GM19397 (cell line): ENCODE data around the gene ADIPOR2.
A peak's percentile ranks its signal among the peaks of the same experiment; 100 is the strongest.

Experiments used
- ATAC-seq: cut with Tn5 transposase; IDR thresholded peaks from one replicate; pipeline ENCODE4 v1.9.1; 2021; ENCODE audit warnings: mild to moderate bottlenecking, moderate library complexity; ENCODE audit not compliant: unreplicated experiment

ADIPOR2 gene

DNA sequence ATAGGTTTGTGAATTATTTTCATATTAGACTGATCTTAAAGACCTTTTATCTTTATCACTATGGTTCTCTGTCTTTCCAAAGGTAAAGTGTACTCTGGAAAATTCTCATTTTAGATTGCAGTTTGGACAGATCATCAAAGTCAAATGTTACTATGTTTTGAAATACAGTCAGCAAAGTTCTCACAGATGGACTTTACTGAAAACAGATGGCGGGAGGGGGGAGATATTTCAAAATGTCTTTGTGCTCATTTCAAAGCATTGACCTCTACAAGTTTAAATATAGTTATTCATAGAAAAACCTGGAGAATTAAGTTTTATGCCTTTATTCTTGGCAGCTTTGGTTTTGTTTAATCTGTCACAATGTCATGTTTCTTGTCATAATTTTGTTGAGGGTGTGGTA, 77.7 kb downstream of the ADIPOR2 start:
- no peak for ATAC-seq

DNA sequence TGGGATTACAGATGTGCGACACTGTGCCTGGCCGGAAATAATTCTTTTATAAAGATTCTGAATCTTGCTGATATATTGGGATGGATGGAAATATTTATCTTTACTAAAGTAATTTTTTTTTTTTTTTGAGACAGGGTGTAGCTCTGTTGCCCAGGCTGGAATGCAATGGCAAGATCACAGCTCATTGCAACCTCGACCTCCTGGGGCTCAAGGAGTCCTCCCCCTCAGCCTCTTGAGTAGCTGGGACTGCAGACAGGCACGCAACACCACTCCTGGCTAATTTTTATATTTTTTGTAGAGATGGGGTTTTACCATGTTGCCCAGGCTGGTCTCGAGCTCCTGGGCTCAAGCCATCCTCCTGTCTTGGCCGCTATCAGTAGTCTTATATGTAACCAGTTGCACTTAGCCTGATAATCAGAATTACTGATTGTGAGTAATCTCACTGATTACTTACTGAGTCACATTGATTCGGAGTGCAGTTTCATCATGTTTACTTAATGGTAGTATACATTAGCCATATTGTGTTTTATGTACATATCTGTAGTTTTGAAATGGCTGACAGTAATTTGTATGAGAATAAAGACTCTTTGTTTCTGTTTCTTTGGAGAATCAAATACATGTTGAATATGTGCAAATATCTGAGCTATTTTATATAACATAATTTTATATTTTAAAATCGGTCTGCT, 79.1 kb downstream of the ADIPOR2 start:
- no peak for ATAC-seq

DNA sequence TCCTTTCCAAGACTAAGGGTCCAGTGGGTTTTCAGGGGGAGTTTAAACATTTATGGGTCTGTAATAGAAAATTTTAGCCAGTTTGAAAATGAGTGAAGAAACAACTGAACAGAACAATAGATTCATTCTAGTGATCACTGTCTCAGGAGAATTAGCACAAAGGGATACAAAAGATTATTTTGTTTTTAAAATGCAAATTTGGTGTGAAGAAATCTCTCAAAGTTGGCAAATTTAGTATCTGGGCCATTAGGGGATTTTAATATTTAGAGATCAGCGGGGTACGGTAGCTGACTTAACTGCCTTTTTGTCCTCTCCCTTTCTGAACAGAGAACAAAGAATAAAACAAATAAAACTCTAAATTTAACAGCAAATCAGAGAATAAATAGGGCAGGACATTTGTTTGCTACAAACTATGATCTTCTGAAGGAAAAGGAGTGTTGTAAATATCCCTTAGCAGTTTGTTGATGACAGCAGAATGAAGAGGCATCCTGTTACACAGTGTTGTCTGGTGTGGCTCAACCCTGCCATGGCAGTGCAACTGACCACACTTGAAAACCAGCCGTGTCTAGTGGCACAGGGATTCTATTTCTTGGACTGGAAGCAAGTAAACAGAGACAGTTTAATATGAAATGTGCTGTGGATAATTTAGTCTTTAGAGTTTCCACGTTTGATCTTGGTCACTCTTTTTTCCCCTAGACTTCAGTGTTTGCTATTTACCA, 83.2 kb downstream of the ADIPOR2 start:
- no peak for ATAC-seq

DNA sequence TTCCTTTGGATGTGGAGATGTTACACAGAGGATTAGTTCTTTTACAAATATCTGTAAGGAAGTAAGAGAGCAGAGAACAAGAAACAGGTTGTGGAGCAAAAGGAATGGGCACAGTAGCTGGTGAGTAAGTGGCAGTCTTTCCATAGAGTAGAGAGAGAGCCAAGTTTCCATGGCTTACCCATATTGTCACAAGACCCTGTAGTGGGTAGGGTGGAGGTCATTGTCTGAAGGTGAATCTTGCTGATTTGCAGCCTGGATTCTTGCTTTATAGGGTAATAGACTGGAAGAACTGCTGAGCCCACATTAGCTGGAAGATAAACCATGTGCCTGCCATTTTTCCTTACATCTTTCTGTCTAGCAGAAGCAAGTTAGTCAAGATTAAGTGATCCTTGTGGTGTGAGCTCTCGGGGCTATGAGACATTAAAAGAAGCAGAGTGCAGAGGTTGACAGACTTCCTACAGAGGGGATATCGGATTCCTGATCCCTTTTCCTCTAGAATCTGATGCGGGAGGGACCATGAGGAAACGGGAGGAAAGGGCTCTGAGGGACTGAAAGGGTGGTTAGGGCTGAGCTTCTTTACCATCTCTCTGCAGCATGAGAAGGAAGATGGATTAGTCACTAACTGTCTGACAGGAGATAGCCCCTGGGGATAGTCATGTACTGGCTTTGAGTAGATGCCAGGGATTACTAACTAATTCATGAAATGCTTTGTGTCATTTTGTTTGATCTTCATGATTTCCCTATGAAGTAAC, 85.5 kb downstream of the ADIPOR2 start:
- no peak for ATAC-seq

DNA sequence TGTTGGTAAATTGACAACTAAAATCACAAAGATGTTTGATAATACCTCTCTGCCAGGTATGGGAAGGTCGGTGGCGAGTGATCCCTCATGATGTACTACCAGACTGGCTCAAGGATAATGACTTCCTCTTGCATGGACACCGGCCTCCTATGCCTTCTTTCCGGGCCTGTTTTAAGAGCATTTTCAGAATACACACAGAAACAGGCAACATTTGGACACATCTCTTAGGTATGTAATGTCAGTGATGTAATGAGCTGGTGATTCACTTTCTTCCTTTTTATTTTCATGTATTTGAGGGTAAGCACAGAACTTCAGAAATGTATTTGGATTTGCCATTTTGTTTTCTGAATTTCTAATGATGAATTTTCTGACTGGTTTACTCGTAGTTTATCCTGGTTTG, 86.9 kb downstream of the ADIPOR2 start:
- ATAC-seq: no peak

DNA sequence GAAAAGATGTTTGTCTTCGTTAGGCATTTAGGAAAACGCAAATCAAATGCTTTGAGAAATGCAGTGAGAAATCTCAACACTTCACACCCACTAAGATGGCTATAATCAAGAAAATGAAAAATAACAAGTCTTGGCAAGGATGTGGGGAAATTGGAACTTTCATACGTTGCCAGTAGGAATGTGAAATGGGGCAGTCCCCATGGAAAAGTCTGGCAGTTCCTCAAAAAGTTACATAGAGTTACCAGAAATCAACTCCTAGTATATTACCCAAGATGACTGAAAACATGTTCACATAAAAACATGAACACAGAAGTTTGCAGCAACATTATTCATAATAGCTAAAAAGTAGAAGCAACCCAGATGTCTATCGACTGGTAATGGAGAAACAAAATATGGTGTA, 88.0 kb downstream of the ADIPOR2 start:
- no peak for ATAC-seq

DNA sequence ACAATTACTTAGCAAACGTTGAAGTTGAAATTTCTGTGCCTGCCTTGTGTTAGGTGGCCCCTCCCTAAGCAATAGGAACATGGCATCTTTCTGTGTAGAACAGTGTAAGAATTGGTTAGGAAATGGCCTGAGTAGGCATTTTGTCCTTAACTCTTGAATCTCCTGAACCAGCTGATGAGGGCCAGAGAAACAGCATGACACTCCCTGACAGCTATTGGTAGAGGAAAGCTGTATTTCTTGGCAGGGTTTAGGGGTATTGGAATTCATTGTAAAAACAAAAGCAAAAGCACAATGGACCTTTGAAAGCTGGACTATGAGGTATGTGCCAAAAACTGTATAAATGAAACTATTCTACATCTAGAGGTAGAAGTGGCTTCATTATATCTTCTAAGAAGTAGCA, 88.9 kb downstream of the ADIPOR2 start:
- ATAC-seq: no peak

DNA sequence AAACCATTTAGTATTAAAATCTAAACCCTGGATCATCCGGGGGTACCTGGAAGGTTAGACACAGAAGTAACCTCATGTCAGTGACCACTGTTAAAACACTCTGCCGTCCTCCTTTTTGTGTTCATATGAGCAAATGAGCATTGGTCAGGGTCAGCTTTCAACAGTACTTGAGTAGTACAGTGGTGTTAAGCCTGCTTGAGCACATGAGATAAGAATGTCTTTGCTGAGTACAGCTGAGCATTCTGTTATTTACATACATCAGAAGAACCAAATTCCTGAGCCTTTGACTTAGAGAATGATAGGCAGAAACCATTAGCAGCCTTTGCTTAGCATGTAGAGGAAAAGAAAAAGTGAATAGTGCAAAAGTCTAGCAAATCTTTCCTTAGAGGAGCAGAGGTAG, 90.9 kb downstream of the ADIPOR2 start:
- ATAC-seq: no peak

DNA sequence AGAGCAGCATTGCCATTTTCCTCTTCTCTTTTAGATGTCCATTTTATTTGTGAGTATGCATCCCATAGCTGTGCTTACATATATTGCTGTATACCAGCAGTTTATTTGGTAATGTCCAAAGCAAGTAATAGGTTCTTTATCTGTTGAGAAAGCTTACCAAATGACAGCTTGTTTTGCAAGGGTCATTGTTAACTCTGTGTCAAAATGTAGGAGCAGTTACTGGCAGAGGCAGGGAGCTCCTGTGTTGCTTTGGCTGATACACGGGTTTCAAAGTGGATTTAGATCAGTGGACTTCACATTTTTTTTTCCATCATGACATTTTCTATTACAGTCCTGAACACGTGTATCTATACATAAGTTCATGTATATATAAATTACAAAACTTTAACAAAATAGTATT, 91.3 kb downstream of the ADIPOR2 start:
- no peak for ATAC-seq

DNA sequence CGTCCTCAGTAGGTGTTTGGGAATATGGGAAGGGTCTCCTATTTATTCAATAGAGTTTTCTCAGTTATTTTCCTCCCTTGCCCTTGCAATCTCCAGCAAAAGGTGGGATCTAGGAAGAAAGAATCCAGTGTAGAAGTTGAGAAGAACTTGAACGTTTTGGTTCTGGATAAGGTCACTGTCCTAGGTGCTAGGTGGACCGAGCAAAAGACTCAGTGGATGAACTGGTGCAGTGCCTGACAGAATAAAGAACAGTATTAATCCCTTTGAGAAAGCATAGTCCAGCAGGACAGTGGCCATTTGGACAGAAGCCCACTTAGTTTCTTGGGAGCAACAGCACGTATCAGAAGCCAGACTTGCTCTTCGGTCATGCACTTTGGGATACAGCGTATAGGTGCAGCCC, 96.8 kb downstream of the ADIPOR2 start:
- no peak for ATAC-seq

DNA sequence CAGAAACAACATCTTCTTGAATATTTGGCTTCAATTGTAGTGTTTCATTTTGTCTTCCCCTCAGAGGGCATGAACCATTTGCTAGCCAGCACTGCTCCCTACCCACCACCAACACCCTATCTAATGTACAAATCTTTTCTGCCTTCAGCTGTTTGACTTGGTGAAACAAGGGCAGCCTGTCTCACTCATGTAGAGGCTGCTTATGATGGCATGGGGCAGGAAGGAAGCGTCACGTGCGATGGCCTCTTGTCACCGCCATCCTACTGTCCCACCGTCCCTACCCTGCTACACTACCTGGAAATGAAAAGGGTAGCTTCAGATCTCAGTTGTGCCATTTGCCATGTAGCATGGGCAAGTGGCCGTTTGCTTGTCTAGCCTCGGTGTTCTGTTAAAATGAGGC, 99.6 kb downstream of the ADIPOR2 start:
- ATAC-seq: no peak

DNA sequence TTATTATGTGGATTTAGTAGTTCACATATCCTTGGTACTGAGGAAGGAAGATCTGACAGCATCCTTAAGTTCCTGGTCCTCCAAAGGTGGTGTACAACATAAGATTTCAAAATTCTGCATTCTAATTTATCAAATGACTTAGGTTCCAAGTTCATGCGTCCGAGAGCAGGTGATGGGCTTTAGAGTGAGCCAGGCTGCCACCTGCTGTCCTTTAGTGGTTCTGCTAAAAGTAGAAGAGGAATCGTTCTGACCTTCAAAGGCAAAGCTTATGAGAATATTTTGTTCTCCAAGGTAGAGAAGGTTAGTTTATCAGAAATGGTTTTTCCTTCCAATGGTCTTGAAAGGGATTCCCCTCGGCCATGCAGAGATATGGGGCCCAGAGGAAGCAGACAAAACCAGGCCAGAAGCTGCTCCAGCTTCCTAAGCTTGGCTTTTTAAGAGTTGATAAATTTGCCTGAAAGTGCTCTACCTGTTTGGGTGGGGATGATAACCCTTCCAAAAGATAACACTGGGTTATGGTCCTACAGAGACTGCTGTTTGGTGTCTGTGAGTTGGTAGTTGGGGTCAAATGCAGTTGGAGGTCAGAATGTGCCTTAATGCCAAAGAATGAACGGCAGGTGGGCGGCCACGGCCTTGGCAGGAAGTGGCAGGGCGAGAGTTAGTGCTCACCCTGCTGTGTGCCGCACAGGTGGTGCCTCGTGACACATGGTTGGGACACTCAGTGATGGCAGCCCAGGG, 100.4 kb downstream of the ADIPOR2 start:
- no peak for ATAC-seq

DNA sequence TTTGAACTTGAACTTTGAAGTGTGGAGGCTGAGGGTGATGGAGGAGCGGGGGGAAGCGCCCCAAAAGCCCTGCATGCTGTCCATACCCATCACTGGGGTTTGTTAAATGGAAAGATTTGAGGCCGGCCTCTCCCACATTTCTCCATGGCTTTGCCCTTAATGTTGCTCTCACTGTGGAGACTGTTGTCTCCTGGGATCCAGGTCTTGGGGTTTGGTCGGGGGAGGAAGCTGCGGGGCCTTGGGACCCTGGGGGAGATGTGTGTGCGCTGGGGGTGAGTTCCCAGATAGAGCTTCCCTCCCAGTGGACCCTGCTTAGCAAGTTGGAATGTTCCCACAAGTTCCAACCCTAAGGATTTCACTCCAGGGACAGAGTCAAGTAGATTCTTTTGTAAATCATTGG, 101.5 kb downstream of the ADIPOR2 start:
- ATAC-seq: no peak

DNA sequence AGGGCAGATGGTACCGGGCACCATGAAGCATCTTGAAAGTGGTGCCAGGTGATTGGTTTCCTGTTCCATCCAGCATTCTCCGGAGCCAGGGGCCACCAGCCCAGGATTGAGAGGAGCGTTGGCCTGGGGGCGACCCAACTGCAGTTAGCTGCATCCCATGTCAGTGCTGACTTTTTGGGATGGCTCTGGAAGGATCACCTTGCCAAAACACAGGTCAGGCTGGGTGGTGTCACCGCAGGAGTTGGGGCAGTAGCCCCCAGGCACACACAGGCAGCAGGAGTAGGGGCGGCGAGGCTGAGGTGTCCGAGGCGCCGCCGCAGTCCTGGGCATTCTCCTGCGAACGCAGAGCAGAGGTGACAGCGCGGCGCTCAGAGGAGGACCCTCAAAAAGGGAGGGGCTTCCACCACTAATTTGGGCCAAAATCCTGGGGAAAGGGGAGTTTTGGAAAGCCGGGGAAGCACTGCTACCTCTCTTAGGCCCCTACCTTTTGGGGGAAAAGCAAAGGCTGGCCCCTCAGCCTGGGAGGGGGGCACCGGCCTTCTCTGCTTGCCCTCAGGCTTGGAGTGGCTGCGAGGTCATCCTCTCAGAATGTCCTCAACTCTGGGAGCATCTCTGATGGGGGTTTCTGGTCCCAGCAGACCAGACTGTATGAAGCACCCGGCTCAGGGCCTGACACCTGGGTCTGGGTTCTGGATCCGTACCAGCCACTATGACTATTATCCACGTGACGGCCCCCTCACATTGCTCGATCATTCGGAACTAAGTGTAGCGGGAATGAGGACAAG, 102.7 kb downstream of the ADIPOR2 start:
- ATAC-seq: no peak

DNA sequence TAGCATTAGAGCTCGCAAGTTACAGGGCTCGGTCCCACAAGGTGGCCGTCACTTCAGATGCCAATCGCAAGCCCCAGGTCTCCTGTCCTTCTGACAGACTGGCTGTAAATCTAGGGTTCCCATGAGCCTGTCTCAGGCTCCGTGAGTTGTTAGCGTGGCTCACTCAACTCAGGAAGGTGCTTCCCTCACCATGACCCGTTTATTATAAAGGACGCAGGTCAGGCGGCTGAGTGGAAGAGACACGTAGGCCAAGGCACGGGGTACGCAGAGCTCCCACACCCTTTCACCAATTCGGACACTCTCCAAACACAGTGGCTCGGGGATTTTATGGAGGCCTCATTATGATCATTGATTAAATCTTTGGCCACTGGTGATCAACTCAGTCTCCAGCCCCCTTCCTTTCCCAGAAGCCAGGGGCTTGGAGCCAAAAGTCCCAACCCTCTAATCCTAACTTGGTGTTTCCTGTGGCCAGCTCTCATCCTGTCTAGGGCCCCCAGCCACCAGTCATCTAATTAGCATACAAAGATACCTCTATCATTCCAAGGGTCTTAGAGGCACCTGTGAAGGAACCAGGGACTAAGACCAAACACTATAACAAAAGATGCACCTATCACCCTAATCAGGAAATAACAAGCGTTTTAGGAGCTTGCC, 103.7 kb downstream of the ADIPOR2 start:
- no peak for ATAC-seq

DNA sequence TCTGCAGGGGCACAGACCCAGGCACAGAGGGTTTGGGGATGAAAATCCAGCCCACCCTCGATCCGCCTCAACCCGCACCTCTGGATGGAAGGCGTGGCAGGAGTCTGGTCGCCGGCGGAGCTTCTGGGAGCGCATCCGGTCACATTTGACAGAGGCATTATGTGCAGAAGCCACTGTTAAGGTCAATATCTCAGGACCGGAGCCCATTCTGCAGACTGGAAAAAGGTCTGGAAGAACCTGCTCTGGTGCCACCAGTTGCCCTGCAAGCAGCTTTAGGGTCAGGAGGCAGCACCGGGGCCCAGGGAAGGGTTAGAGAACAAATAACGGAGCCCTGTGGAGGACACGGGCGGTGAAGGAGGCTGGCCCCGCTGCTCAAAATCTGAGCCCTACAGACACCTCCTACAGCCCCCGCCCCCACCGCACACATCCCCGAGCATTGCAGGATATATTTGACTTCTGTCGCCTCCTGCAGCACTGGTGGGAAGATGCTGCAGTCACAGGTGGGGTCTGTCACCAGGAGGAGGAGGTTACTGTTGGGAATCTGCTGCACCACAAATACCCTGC, 104.4 kb downstream of the ADIPOR2 start:
- no peak for ATAC-seq

DNA sequence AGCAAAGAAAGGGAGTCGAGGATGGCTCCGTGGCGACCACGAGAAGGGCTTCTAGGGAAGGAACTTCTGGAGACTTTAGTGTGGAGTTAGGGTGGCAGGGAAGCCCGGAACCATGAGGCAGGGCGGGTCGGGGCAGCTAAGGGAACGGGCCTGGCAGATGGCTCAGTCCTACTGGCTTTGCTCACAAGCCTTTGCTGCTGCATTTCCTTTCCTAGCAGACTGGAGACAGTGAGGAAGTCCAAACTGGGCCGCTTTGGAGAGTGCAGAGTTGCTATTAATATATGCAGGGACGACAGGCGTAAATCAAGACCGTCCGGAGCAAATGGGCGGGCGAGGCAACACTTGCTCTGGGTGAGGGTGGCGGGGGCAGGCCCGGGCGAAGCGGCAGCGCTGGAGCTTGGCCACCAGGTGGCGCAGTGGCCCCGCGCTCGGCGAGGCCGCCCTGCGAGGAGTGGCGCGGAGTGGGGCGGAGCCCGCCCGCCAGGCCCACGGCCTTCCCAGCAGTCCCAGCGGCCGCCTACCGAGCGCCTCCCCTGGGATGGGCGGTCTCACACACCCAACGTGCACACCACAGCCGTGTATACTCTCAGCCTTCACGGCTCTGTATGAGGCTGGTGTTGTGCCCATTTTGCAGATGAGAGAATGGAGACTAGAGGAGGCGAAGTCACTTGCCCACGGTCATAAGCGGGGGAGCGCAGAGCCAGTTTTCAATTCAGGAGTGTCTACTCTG, 105.1 kb downstream of the ADIPOR2 start:
- ATAC-seq: peak; percentile 90

DNA sequence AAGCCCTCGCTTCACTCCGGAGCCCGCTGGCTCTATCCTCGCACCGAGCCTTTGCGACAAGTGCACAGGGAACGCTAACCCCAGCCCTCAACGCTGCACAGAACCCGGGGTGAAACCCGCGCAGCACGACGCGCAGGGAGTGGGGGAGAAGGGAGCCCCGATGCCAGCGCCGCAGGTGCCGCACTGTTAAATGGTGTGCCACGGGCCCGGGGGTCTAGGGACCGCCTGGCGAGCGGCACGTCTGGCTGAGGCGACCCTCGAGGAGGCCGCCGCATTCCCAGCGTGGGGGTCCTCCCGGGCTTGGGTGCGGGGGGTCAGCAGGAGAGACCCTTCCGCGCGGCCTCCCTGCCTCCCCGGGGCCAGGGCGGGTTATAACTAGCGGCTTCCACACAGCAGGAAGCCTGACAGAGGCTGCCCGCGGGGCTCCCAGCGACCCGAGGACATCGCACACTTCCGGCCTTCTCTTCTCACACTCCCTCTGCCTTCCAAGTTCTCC, 105.7 kb downstream of the ADIPOR2 start:
- peak; percentile 14 for ATAC-seq
